Loucy (cell line): ENCODE results near the gene ZDHHC11.

Source experiments
- H2AFZ ChIP-seq: fragments of 200-600 bp; sonication (generic); 2 replicates; pipeline ENCODE4 v1.6.0; 2016; ENCODE audit warnings: antibody characterized with exemption, mild to moderate bottlenecking, low read length, moderate library complexity
- H3F3A ChIP-seq: fragments of 200-600 bp; 2 replicates; pipeline ENCODE4 v1.6.0; 2016; ENCODE audit warnings: antibody characterized with exemption, low read depth, mild to moderate bottlenecking
- H3K27me3 ChIP-seq: fragments of 200-600 bp; sonication (generic); 2 replicates; pipeline ENCODE4 v1.6.1; 2014; ENCODE audit warnings: low read length, mild to moderate bottlenecking; ENCODE audit not compliant: insufficient read depth, poor library complexity, severe bottlenecking
- H3K36me3 ChIP-seq: fragments of 200-600 bp; sonication (generic); 2 replicates; pipeline ENCODE4 v1.6.1; 2016; ENCODE audit warnings: low read length; ENCODE audit not compliant: insufficient read depth
- H3K4me1 ChIP-seq: fragments of 200-600 bp; sonication (generic); 2 replicates; pipeline ENCODE4 v1.5.1; 2014; ENCODE audit warnings: low read length, mild to moderate bottlenecking; ENCODE audit not compliant: insufficient read depth, poor library complexity, severe bottlenecking
- H3K4me2 ChIP-seq: fragments of 200-600 bp; sonication (generic); 2 replicates; pipeline ENCODE4 v1.6.0; 2014; ENCODE audit warnings: antibody characterized with exemption, low read length, low read depth, mild to moderate bottlenecking; ENCODE audit not compliant: poor library complexity, severe bottlenecking
- H3K4me3 ChIP-seq: fragments of 200-600 bp; sonication (generic); 2 replicates; pipeline ENCODE4 v1.5.1; 2014; ENCODE audit warnings: low read length, mild to moderate bottlenecking, mixed read lengths; ENCODE audit not compliant: poor library complexity, severe bottlenecking
- H3K79me2 ChIP-seq: fragments of 200-600 bp; sonication (generic); 2 replicates; pipeline ENCODE4 v1.6.1; 2014; ENCODE audit warnings: low read length; ENCODE audit not compliant: insufficient read depth
- H3K9ac ChIP-seq: fragments of 200-600 bp; sonication (generic); 2 replicates; pipeline ENCODE4 v1.6.0; 2014; ENCODE audit warnings: mild to moderate bottlenecking, low read depth, low read length, moderate library complexity; ENCODE audit not compliant: poor library complexity, severe bottlenecking
- H3K9me2 ChIP-seq: fragments of 200-600 bp; sonication (generic); replicated peaks from 2 replicates; pipeline ENCODE4 v1.6.1; 2016; ENCODE audit warnings: low read depth, low read length, mixed read lengths
- H3K9me3 ChIP-seq: fragments of 200-600 bp; sonication (generic); 2 replicates; pipeline ENCODE4 v1.6.1; 2014; ENCODE audit warnings: mild to moderate bottlenecking, antibody characterized with exemption, low read length, low read depth; ENCODE audit not compliant: insufficient read depth
- H4K20me1 ChIP-seq: fragments of 200-600 bp; sonication (generic); 2 replicates; pipeline ENCODE4 v1.6.0; 2014; ENCODE audit warnings: antibody characterized with exemption, low read length, mild to moderate bottlenecking; ENCODE audit not compliant: insufficient read depth, poor library complexity, severe bottlenecking
- CTCF ChIP-seq: fragments of 200-600 bp; sonication (generic); conservative IDR thresholded peaks from 2 replicates; pipeline ENCODE4 v1.5.1; 2014; ENCODE audit warnings: mild to moderate bottlenecking, antibody characterized with exemption, low read length
- EZH2phosphoT487 ChIP-seq: fragments of 200-600 bp; IDR thresholded peaks from 2 replicates; pipeline ENCODE4 v1.6.1; 2018; ENCODE audit warnings: antibody characterized with exemption, mild to moderate bottlenecking, moderate library complexity, borderline replicate concordance

The ZDHHC11 gene

GRCh38 chr5:858726-859125 is 7.9 kb upstream of the ZDHHC11 start:
- TF ChIP-seq EZH2phosphoT487 = no peak
- no peak for TF ChIP-seq CTCF

GRCh38 chr5:856531-857425 is 6.0 kb upstream of the ZDHHC11 start:
- no peaks in the 10 kb centered on the region for H3K9me2 ChIP-seq
- no peaks in the 10 kb centered on the region for H3K27me3 ChIP-seq
- no peaks in the 10 kb centered on the region for H4K20me1 ChIP-seq
- H2AFZ ChIP-seq = no peak overlapping the region
- H3K4me1 ChIP-seq = peaks cover 4% of the 10 kb centered on the region
- TF ChIP-seq CTCF (no peak), EZH2phosphoT487 (no peak)
- no peaks in the 10 kb centered on the region for H3K79me2 ChIP-seq
- H3K4me3 ChIP-seq = no peak overlapping the region
- H3K9ac ChIP-seq = no peak overlapping the region
- H3F3A ChIP-seq = no peaks in the 10 kb centered on the region
- no peaks in the 10 kb centered on the region for H3K36me3 ChIP-seq
- H3K9me3 ChIP-seq = no peaks in the 10 kb centered on the region
- no peak overlapping the region for H3K4me2 ChIP-seq

More at GRCh38 chr5:858726-859125, 7.9 kb upstream of the ZDHHC11 start:
- peaks cover 4% of the 10 kb centered on the region for H3K4me1 ChIP-seq
- no peaks in the 10 kb centered on the region for H4K20me1 ChIP-seq
- H3K36me3 ChIP-seq = peaks cover 11% of the 10 kb centered on the region; the same call in 1 of the 2 replicates
- no peak overlapping the region for H2AFZ ChIP-seq
- no peaks in the 10 kb centered on the region for H3K9me3 ChIP-seq
- H3K4me3 ChIP-seq = no peak overlapping the region
- no peak overlapping the region for H3K9ac ChIP-seq
- H3K79me2 ChIP-seq = no peaks in the 10 kb centered on the region
- H3F3A ChIP-seq = no peaks in the 10 kb centered on the region
- no peak overlapping the region for H3K4me2 ChIP-seq
- H3K27me3 ChIP-seq = no peaks in the 10 kb centered on the region
- H3K9me2 ChIP-seq = no peaks in the 10 kb centered on the region

GRCh38 chr5:855771-856530 is 5.2 kb upstream of the ZDHHC11 start:
- TF ChIP-seq CTCF (no peak), EZH2phosphoT487 (no peak)
- Histone ChIP-seq H2AFZ (no peak overlapping the region), H3K4me1 (no peaks in the 10 kb centered on the region), H4K20me1 (no peaks in the 10 kb centered on the region), H3K9me3 (no peaks in the 10 kb centered on the region), H3K27me3 (no peaks in the 10 kb centered on the region), H3K9ac (no peak overlapping the region), H3F3A (no peaks in the 10 kb centered on the region), H3K4me3 (no peak overlapping the region), H3K79me2 (no peaks in the 10 kb centered on the region), H3K4me2 (no peak overlapping the region), H3K9me2 (no peaks in the 10 kb centered on the region), H3K36me3 (no peaks in the 10 kb centered on the region)
